ENCODE results near the gene LPIN2. TPM values are rescaled to one million over a fixed set of nuclear protein-coding genes. Genes with fewer than 3 reads are reported as not detected.
A peak's percentile ranks its signal among the peaks of the same experiment; 100 is the strongest.

LPIN2 gene
- total RNA-seq, 1 experiment from 2014 or later: 10.7 TPM

DNA sequence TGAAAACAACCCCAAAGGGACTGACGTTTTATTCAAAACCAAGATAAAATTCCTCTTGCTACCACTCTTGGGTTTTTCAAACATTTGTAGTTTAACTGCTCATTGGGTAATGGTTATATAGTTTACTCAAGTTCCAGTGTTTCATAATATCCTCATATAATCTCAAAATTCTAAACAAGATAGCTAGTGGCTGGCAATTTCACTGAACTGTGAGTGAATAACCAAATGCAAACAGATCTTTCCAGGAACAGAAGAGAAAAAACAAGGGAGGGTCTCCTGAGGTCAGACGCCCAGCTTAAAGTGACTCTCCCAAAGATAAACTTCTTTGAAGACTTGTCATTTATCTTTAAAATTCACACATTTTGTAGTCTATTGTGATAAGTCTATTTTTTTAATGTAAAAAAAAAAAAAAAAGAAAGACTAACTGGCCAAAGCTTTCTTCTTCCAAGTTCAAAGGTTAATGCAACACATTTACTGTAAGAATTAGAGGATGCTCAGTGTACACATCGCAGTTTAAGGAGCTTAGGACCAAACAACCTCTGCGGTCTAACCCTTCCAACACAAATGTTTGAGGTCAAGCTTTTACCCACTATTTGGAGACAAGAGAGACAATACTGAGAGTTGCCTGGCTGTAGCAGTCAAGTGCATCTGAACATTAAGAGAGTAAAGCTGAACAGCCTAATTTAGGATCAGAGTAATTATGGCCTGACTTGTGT is 26.6 kb downstream of the LPIN2 start (continued):
- TF ChIP-seq, protein P1, sequence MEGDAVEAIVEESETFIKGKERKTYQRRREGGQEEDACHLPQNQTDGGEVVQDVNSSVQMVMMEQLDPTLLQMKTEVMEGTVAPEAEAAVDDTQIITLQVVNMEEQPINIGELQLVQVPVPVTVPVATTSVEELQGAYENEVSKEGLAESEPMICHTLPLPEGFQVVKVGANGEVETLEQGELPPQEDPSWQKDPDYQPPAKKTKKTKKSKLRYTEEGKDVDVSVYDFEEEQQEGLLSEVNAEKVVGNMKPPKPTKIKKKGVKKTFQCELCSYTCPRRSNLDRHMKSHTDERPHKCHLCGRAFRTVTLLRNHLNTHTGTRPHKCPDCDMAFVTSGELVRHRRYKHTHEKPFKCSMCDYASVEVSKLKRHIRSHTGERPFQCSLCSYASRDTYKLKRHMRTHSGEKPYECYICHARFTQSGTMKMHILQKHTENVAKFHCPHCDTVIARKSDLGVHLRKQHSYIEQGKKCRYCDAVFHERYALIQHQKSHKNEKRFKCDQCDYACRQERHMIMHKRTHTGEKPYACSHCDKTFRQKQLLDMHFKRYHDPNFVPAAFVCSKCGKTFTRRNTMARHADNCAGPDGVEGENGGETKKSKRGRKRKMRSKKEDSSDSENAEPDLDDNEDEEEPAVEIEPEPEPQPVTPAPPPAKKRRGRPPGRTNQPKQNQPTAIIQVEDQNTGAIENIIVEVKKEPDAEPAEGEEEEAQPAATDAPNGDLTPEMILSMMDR (IDR thresholded peaks at IDR 0.05 in 2 of 3, conservative IDR thresholded peaks at IDR 0.05 in 1 of 3; ENCODE audit: borderline replicate concordance in 1 of 3, insufficient read depth in 1 of 3, low read depth in 2 of 3, low read length in 2 of 3): no peak

DNA sequence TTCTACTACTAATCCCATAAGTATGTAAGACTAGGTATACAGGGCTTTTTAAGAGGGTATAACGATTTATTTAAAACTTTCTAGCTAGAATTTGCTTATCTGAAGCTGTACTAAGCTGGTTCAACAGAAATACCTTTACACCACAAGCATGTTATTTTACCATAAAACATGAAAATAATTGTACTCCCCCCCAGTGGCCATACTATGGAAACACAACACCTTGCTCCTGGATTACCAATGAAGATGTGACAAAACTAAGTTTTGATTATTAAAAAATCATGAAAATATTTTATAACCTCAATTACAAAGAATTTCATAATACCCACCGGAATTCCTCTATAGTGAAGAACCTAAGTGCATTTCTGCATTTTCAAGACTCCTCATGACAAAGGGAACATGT is 27.3 kb downstream of the LPIN2 start:
- ATAC-seq (peak; percentile 73; the same call in 1 of the 2 replicates), DNase-seq (ENCODE audit: low read depth, low spot score) (peak; percentile 18)
- intact Hi-C loops (cut with micrococcal nuclease): no loop called here
- H3K36me3 ChIP-seq (ENCODE audit: control insufficient read depth in 1 of 2, insufficient read depth in 2 of 2, low read length in 2 of 2): no peaks in the 10 kb centered on the region
- H3K79me2 ChIP-seq (ENCODE audit: insufficient read depth, low read length): peaks cover 4% of the 10 kb centered on the region; the same call in 1 of the 2 replicates
- H3K4me1 ChIP-seq (ENCODE audit: control insufficient read depth in 1 of 2, insufficient read depth in 2 of 2, low read length in 2 of 2): peaks cover 9 to 17% of the 10 kb centered on the region in 2 experiments
- H3K9ac ChIP-seq (ENCODE audit: low read length): no peak overlapping the region
- CTCF ChIA-PET: interaction anchor here (0.6 to 2.3 kb wide), 15 partner anchors 8 to 261 kb away, joined by 3 to 18 read pairs (median 4); no protein-coding TSS in a partner anchor
- BruUV-seq (replicated peaks): no TSS peak
- H3K9me3 ChIP-seq (ENCODE audit: control insufficient read depth in 1 of 2, insufficient read depth in 1 of 2, low read depth in 1 of 2, low read length in 2 of 2): no peaks in the 10 kb centered on the region
- H4K20me1 ChIP-seq (ENCODE audit: insufficient read depth): no peaks in the 10 kb centered on the region
- no peak overlapping the region for H2AFZ ChIP-seq (ENCODE audit: low read depth, low read length, poor library complexity, severe bottlenecking)
- no peaks in the 10 kb centered on the region for H3K9me2 ChIP-seq (ENCODE audit: insufficient read depth)
- no peaks in the 10 kb centered on the region for H3K27me3 ChIP-seq (ENCODE audit: insufficient read depth, low read length)
- POLR2A ChIA-PET: no interaction called here
- no peak overlapping the region for H3K27ac ChIP-seq (ENCODE audit: low read depth, low read length)
- RAD21 ChIA-PET (ENCODE audit: low non-redundant PET in 1 of 2, low total read pairs in 2 of 2, uncharacterized antibody in 2 of 2, unreplicated experiment in 2 of 2): no interaction called here
- no peak overlapping the region for H3K4me3 ChIP-seq (replicated peaks in 1 of 2; ENCODE audit: low read depth in 1 of 2, low read length in 2 of 2)
- TF ChIP-seq, protein P1 (IDR thresholded peaks at IDR 0.05 in 2 of 3, conservative IDR thresholded peaks at IDR 0.05 in 1 of 3; ENCODE audit: borderline replicate concordance in 1 of 3, insufficient read depth in 1 of 3, low read depth in 2 of 3, low read length in 2 of 3): peak; percentile 19 to 63 (median 61); a peak in 5 of 6 replicates
- TF ChIP-seq CBX3 (IDR thresholded peaks at IDR 0.05; ENCODE audit: low read depth) (no peak), ZNF274 (IDR thresholded peaks at IDR 0.05; ENCODE audit: low read depth, low read length) (no peak), RAD21 (IDR thresholded peaks at IDR 0.05; ENCODE audit: low read depth) (peak; percentile 49), EZH2phosphoT487 (IDR thresholded peaks at IDR 0.05; ENCODE audit: borderline replicate concordance) (no peak)
- H3K4me2 ChIP-seq (ENCODE audit: low read length): no peak overlapping the region
